GM19468 (cell line): ENCODE results near the gene HADH.
A peak's percentile ranks its signal among the peaks of the same experiment; 100 is the strongest.
"Not testable (repeated sequence)": the region's sequence is repeated elsewhere in the genome, so short reads cannot be mapped to it uniquely, and the experiment has no call there.

Experiments
- ATAC-seq: cut with Tn5 transposase; IDR thresholded peaks from one replicate; pipeline ENCODE4 v1.9.1; 2021; ENCODE audit warnings: mild to moderate bottlenecking, moderate library complexity, moderate number of reproducible peaks; ENCODE audit not compliant: unreplicated experiment; ENCODE audit errors: extremely low read depth

HADH gene

GRCh38 chr4:108029016-108029720 lies 39.5 kb downstream of the HADH start:
- no peak for ATAC-seq

DNA sequence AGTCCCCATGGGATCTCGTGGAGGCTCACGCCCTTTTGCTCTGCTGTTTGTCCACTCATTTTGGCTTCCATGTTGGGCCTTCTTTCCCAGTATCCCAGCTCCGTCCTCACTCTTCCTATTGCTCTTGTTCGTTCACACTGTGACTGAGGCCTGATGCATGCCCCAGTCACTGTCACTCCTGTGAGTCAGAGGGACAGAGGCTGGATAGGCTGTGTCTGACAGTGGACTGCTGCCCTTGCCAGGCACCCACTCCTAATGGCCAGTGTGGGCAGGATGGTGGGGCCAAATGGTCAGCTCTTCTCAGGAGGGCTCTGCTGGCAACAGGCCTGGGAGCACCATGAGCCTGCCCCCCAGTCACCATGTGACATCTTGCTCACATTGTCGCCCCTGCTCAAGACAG lies 40.0 kb downstream of the HADH start:
- no peak for ATAC-seq

- peak; percentile 85 for ATAC-seq
These were observed 40.6 kb downstream of the HADH start for GRCh38 chr4:108030332-108030731.

- ATAC-seq: no peak
These were observed 41.9 kb downstream of the HADH start for GRCh38 chr4:108031427-108032083.

DNA sequence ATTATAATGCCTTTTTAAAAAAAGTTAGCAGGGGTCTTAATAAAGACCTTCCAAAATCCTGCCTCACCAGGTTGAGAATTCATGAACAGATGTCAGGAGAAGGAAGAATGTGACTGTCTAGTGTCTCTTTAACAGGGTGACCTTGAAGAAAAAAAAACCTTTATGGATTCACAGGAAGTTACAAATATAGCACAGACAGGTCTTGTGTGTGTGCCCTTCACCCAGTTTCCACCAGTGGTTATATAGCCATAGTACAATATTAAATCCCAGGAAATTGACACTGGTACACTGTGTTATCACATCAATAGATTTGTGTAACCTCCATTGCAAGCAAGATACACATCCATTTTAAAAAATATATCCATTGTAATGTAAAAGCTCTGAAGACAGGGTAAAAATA lies 43.7 kb downstream of the HADH start:
- ATAC-seq: no peak

- no peak for ATAC-seq
These were observed 44.9 kb downstream of the HADH start for GRCh38 chr4:108034565-108034964.

DNA sequence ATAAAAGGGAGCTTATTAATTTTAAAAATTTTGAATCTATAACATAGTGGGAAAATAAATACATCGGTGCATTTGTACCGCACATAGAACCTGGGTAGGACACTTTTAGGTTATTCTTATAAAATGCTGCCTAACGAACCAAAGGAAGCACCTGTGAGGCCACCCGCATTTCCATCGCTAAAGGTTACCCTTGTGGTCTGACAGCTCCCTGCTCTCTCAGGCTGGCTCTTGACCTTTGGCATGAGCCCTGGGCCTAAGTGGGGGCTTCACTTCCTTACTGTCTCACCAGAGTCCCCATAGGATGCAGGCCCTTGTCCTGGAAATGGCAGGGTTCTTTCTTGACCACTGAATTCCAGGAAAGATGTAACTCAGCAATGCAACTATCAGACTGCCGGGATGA lies 46.0 kb downstream of the HADH start:
- ATAC-seq: no peak

DNA sequence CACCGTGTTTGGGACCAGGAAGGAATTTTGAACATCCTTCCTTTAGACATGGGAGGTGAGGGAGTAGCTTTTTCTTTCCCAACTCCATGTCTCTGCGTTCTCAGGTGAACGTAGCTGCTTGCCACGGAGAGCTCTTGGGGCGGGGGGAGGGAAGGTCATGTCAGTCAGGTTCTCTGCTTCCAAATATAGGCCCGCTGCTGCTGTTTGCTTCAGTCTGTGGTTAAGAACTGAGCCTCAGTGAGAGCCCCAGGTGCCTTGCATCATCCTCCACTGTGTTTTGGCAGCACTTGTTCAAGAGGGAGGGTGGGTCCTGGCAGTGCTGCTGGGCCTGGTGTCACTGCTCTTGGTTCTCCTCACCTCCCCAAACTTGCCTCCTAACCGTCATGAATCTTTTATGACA lies 46.5 kb downstream of the HADH start:
- peak; percentile 91 for ATAC-seq

DNA sequence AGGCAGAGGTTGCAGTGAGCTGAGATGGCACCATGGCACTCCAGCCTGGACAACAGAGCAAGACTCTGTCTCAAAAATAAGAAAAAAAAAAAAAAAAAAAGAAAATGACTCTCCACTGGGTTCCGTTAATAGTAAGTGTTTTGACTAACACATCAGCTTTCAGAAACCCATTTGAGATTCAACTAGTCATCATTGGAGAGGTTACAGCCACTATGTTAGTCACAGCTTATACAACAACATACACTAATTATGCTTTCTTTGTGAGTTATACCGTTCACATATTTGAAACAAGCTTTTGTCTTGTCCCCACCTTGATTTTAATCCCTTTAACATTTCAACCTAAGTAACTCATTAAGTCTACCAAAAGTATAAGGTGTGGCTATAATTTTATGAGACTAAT lies 48.2 kb downstream of the HADH start:
- ATAC-seq: no peak

DNA sequence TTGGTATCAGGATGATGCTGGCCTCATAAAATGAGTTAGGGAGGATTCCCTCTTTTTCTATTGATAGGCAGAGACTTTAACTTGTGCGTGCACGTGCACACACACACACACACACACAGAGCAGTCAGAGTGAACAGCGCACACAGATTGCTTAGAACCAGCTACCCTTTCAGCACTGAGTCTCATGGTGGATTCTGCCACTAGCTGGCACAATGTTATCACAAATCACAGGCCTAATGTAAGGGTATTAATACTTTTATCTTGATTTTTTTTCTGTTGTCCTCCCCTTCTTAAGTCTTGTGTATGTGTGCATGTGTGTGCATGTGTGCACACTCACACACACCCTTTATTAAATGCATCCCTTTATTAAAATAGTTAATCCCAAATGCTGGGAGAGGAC lies 53.2 kb downstream of the HADH start:
- ATAC-seq: no peak

GRCh38 chr4:108043526-108043925 lies 53.8 kb downstream of the HADH start:
- no peak for ATAC-seq

- ATAC-seq: no peak
These were observed 55.4 kb downstream of the HADH start for GRCh38 chr4:108044951-108045686.

DNA sequence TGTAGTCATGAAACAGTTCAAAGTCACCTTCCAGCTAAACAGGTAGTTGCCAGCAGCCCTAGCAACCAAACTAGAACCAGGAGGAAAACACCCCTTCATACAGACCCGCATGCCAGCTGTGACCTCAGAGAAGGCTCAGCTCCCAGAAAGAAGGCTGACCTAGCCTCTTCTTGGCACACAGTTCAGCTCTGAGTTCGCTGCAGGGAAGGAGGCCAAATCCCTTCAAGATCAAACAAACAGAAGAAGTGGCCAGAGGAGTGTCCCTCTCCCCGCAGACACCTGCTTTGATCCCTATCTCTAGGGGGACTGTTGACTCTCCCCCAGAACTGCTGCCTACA lies 56.0 kb downstream of the HADH start:
- no peak for ATAC-seq

- no peak for ATAC-seq
These were observed 57.5 kb downstream of the HADH start for GRCh38 chr4:108047199-108047598.

- no peak for ATAC-seq
These were observed 58.5 kb downstream of the HADH start for GRCh38 chr4:108048157-108048556.

- ATAC-seq: no peak
These were observed 59.3 kb downstream of the HADH start for GRCh38 chr4:108048997-108049396.

DNA sequence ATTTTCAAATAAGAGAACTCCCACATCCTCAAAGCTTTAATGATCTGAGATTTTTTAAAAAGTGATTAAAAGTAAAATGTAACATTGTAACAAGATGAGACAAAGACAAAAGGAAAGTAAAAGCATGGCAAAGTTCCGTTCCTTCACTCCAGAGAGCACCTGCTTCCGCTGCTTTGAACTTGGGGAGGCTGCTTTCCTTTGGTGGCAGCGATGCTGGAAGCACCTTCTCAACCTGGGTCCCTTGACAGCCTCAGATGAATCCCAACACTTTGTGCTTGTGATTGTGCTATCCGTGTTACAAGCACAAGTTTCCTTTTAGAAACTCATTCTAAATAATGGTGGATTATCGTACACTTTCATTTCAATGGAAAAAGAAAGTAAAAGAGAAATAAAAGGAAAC lies 59.7 kb downstream of the HADH start:
- ATAC-seq: no peak

- not testable (repeated sequence) for ATAC-seq
These were observed 60.8 kb downstream of the HADH start for GRCh38 chr4:108050166-108051111.

DNA sequence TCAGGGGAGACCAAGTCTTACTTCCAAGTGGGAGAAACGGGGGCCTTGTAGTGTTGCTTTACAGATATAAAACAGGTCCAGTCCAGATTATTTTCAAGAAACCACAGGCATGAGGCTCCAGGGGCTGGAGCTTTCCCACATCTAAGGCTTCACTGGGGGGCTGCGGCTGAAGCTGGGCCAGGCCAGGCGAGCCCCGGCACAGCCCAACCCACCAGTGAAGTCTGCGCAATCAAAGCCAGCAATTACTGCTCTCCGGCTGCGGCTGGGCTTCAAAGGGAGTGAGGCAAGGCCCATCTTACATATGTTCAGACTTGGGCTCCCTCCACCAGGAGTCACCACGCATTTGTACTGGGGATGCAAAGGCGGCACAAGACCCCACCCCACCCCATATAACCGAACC lies 61.7 kb downstream of the HADH start:
- ATAC-seq: no peak

GRCh38 chr4:108052558-108053120 lies 63.0 kb downstream of the HADH start:
- no peak for ATAC-seq
